Esophagus (tissue), 2 donors: Measurements from ENCODE around the gene ARHGAP19. TPM values are rescaled to one million over a fixed set of nuclear protein-coding genes. Genes with fewer than 3 reads are reported as not detected.
A peak's percentile ranks its signal among the peaks of the same experiment; 100 is the strongest.

ENCODE experiments used
- H3K27ac ChIP-seq, 2 donors: one replicate each; pipeline ENCODE4 v1.5.1; 2013; ENCODE audit warnings: low read depth in 2 of 2, mild to moderate bottlenecking in 2 of 2, inconsistent platforms in 1 of 2, low read length in 1 of 2, moderate library complexity in 1 of 2
- H3K27me3 ChIP-seq, 2 donors: one replicate each; pipeline ENCODE4 v1.6.1; 2013; ENCODE audit warnings: low read length in 2 of 2, control low read depth in 1 of 2, mild to moderate bottlenecking in 1 of 2; ENCODE audit not compliant: insufficient read depth in 2 of 2, control insufficient read depth in 1 of 2
- H3K36me3 ChIP-seq, 2 donors: one replicate each; pipeline ENCODE4 v1.6.1; 2013; ENCODE audit warnings: low read length in 1 of 2; ENCODE audit not compliant: control insufficient read depth in 2 of 2, insufficient read depth in 2 of 2
- H3K4me1 ChIP-seq, 2 donors: one replicate each; pipeline ENCODE4 v1.6.1; 2013; ENCODE audit warnings: low read length in 1 of 2; ENCODE audit not compliant: control insufficient read depth in 2 of 2, insufficient read depth in 2 of 2
- H3K4me3 ChIP-seq, 2 donors: one replicate each; pipeline ENCODE4 v1.5.1; 2013; ENCODE audit warnings: low read length in 2 of 2, mild to moderate bottlenecking in 2 of 2, low read depth in 1 of 2, moderate library complexity in 1 of 2
- H3K9me3 ChIP-seq, 2 donors: one replicate each; pipeline ENCODE4 v1.6.1; 2013; ENCODE audit warnings: mild to moderate bottlenecking in 2 of 2, low read depth in 1 of 2, low read length in 1 of 2, moderate library complexity in 1 of 2; ENCODE audit not compliant: control insufficient read depth in 2 of 2, insufficient read depth in 1 of 2
- WGBS, 2 donors: extraction: QIAGEN DNeasy Blood & Tissue Kit; methylation state at CpG; one replicate each; pipeline ENCODE4 v1.1.7; 2013; 5-methylcytosine and 5-hydroxymethylcytosine counted together
- polyA plus RNA-seq, 2 donors: library from polyadenylated mRNA; stranded (reverse); fragments of 200-250 nt; gene quantifications; one replicate each; pipeline ENCODE4 v1.2.3, GENCODE V29; 2013
- donor health status: healthy with polysubstance abuse.
- donor health status: Bipolar disorder and iron deficiency.

ARHGAP19 gene
- polyA plus RNA-seq, 2 donors = 1.5 to 3.4 TPM

- H3K4me3 ChIP-seq = no peak overlapping the region
- no peaks in the 10 kb centered on the region for H3K36me3 ChIP-seq
- WGBS, 2 donors = 78 to 79% methylated on average over 2 of the region's 2 CpGs
- peaks cover 3% of the 10 kb centered on the region in 2 donors for H3K4me1 ChIP-seq
- no peak overlapping the region for H3K27ac ChIP-seq
- H3K9me3 ChIP-seq = no peaks in the 10 kb centered on the region
- H3K27me3 ChIP-seq = peaks cover 4 to 8% of the 10 kb centered on the region in 2 donors
Measured at GRCh38 chr10:97190450-97190849, 102.0 kb downstream of the ARHGAP19 start.

GRCh38 chr10:97188261-97188711 lies 104.2 kb downstream of the ARHGAP19 start:
- Histone ChIP-seq H3K4me3 (no peak overlapping the region), H3K9me3 (peaks cover 0 to 2% of the 10 kb centered on the region in 2 donors), H3K36me3 (no peaks in the 10 kb centered on the region), H3K4me1 (peaks cover 3 to 5% of the 10 kb centered on the region in 2 donors), H3K27ac (no peak overlapping the region), H3K27me3 (peaks cover 4 to 11% of the 10 kb centered on the region in 2 donors)
- 42 to 47% methylated on average over 11 of the region's 11 CpGs for WGBS, 2 donors

- peaks cover 0 to 2% of the 10 kb centered on the region in 2 donors for H3K9me3 ChIP-seq
- no peak overlapping the region for H3K4me3 ChIP-seq
- no peaks in the 10 kb centered on the region for H3K36me3 ChIP-seq
- H3K27me3 ChIP-seq = peaks cover 4 to 11% of the 10 kb centered on the region in 2 donors
- peaks cover 3 to 5% of the 10 kb centered on the region in 2 donors for H3K4me1 ChIP-seq
- WGBS, 2 donors = 87 to 92% methylated on average over 18 of the region's 18 CpGs
- H3K27ac ChIP-seq = no peak overlapping the region
Measured at GRCh38 chr10:97186911-97187310, 105.5 kb downstream of the ARHGAP19 start.

GRCh38 chr10:97185326-97186058 lies 106.9 kb downstream of the ARHGAP19 start, which contains the start of gene SLIT1:
Gene SLIT1 (minus strand): TSS chr10:97185959. CDS start chr10:97185674, 285 bp downstream.
- H3K27me3 ChIP-seq = peaks cover 4 to 8% of the 10 kb centered on the region in 2 donors
- peaks cover 3 to 5% of the 10 kb centered on the region in 2 donors for H3K4me1 ChIP-seq
- peaks cover 0 to 2% of the 10 kb centered on the region in 2 donors for H3K9me3 ChIP-seq
- peak within 1 kb of the TSS; percentile 3 to 19 for H3K4me3 ChIP-seq
- 1% methylated on average over 44 to 74 of the region's 74 CpGs for WGBS, 2 donors
- no peaks in the 10 kb centered on the region for H3K36me3 ChIP-seq
- H3K27ac ChIP-seq = no peak within 1 kb of the TSS

- H3K36me3 ChIP-seq = no peaks in the 10 kb centered on the region
- H3K4me3 ChIP-seq = no peak overlapping the region
- WGBS, 2 donors = 26% methylated on average over 17 of the region's 17 CpGs
- H3K9me3 ChIP-seq = peaks cover 0 to 2% of the 10 kb centered on the region in 2 donors
- no peak overlapping the region for H3K27ac ChIP-seq
- H3K4me1 ChIP-seq = peaks cover 3 to 6% of the 10 kb centered on the region in 2 donors
- H3K27me3 ChIP-seq = peaks cover 4 to 8% of the 10 kb centered on the region in 2 donors
Measured at GRCh38 chr10:97184971-97185325, 107.5 kb downstream of the ARHGAP19 start.

GRCh38 chr10:97183314-97183713 lies 109.1 kb downstream of the ARHGAP19 start:
- peaks cover 3 to 9% of the 10 kb centered on the region in 2 donors for H3K4me1 ChIP-seq
- no peaks in the 10 kb centered on the region for H3K36me3 ChIP-seq
- 91 to 92% methylated on average over 3 of the region's 3 CpGs for WGBS, 2 donors
- peaks cover 4 to 14% of the 10 kb centered on the region in 2 donors for H3K27me3 ChIP-seq
- H3K27ac ChIP-seq = no peak overlapping the region
- peaks cover 0 to 2% of the 10 kb centered on the region in 2 donors for H3K9me3 ChIP-seq
- no peak overlapping the region for H3K4me3 ChIP-seq

GRCh38 chr10:97182288-97182990 lies 110.0 kb downstream of the ARHGAP19 start:
- Histone ChIP-seq H3K27me3 (peaks cover 4 to 14% of the 10 kb centered on the region in 2 donors), H3K9me3 (peaks cover 0 to 2% of the 10 kb centered on the region in 2 donors), H3K27ac (no peak overlapping the region), H3K36me3 (no peaks in the 10 kb centered on the region), H3K4me3 (no peak overlapping the region), H3K4me1 (peaks cover 3 to 9% of the 10 kb centered on the region in 2 donors)
- WGBS, 2 donors = 72 to 85% methylated on average over 10 of the region's 10 CpGs

- Histone ChIP-seq H3K4me3 (no peak overlapping the region), H3K27me3 (peaks cover 0 to 14% of the 10 kb centered on the region in 2 donors), H3K9me3 (peaks cover 0 to 2% of the 10 kb centered on the region in 2 donors), H3K4me1 (peaks cover 3 to 9% of the 10 kb centered on the region in 2 donors), H3K27ac (no peak overlapping the region), H3K36me3 (no peaks in the 10 kb centered on the region)
- 90 to 93% methylated on average over 10 of the region's 10 CpGs for WGBS, 2 donors
Measured at GRCh38 chr10:97180986-97181385, 111.5 kb downstream of the ARHGAP19 start.

GRCh38 chr10:97180363-97180755 lies 112.1 kb downstream of the ARHGAP19 start:
- Histone ChIP-seq H3K4me3 (no peak overlapping the region), H3K36me3 (no peaks in the 10 kb centered on the region), H3K4me1 (peaks cover 0 to 4% of the 10 kb centered on the region in 2 donors), H3K27ac (no peak overlapping the region), H3K9me3 (peaks cover 0 to 2% of the 10 kb centered on the region in 2 donors), H3K27me3 (peaks cover 0 to 10% of the 10 kb centered on the region in 2 donors)
- WGBS, 2 donors = 66 to 67% methylated on average over 8 of the region's 8 CpGs
